Measurements from ENCODE around the gene PDP2.

PDP2 gene

GRCh38 chr16:66901626-66902025 is 21.3 kb downstream of the PDP2 start:
- no peak for TF ChIP-seq CTCF (IDR thresholded peaks at IDR 0.05)

- no peak for TF ChIP-seq CTCF (IDR thresholded peaks at IDR 0.05)
Measured at GRCh38 chr16:66902648-66903543, 22.6 kb downstream of the PDP2 start.

- no peak for TF ChIP-seq CTCF (IDR thresholded peaks at IDR 0.05)
Measured at GRCh38 chr16:66903544-66904427, 23.5 kb downstream of the PDP2 start.

GRCh38 chr16:66904428-66904845 is 24.1 kb downstream of the PDP2 start:
- no peak for TF ChIP-seq CTCF (IDR thresholded peaks at IDR 0.05)

- no peak for TF ChIP-seq CTCF (IDR thresholded peaks at IDR 0.05)
Measured at GRCh38 chr16:66904846-66905632, 24.7 kb downstream of the PDP2 start.

- TF ChIP-seq CTCF (IDR thresholded peaks at IDR 0.05) = no peak
Measured at GRCh38 chr16:66905633-66906539, 25.6 kb downstream of the PDP2 start.

Measured in LNCAP (cell line).